Amniotic stem cell (primary cell): ENCODE data around the gene HOXC9.
A peak's percentile ranks its signal among the peaks of the same experiment; 100 is the strongest.

ENCODE experiments used
- DNase-seq: peaks from one replicate; lab custom pipeline; 2025; lab: John Stamatoyannopoulos, UW

The HOXC9 gene

DNA sequence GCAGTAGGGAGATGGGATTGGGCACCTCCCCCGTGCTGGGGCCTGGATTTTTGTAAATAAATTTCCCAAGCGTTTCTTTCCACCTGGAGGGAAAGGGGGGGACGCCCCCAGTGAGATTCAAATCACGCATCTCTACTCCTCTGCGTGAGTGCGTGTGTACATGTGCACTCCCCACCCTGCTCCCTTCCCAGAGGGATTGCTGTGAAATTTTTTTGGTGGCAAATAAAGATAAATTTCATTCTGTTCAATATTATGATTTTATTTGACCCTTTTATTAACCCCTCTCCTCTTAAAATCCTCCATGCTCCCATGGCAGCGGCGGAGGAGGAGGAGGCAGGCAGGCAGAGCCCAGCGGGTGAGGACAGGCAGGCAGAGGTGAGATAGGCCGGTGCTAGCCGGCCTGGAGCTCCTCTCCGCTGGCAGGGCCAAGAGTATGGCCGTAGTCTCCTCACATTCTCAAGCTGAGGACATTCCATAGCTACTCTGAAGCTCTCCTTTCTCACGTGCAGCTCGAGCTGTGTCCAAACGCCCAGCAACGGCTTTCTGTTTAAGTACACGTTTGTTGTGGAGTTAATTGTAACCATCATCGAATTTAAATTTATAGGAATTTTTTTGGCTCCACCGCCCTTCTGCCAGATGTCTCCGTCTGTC is 23.7 kb upstream of the HOXC9 start:
- DNase-seq: no peak

- DNase-seq: no peak
Observed at GRCh38 chr12:53976823-53977595, 23.0 kb upstream of the HOXC9 start.

- DNase-seq: no peak
Observed at GRCh38 chr12:53977596-53978445, 22.1 kb upstream of the HOXC9 start.

DNA sequence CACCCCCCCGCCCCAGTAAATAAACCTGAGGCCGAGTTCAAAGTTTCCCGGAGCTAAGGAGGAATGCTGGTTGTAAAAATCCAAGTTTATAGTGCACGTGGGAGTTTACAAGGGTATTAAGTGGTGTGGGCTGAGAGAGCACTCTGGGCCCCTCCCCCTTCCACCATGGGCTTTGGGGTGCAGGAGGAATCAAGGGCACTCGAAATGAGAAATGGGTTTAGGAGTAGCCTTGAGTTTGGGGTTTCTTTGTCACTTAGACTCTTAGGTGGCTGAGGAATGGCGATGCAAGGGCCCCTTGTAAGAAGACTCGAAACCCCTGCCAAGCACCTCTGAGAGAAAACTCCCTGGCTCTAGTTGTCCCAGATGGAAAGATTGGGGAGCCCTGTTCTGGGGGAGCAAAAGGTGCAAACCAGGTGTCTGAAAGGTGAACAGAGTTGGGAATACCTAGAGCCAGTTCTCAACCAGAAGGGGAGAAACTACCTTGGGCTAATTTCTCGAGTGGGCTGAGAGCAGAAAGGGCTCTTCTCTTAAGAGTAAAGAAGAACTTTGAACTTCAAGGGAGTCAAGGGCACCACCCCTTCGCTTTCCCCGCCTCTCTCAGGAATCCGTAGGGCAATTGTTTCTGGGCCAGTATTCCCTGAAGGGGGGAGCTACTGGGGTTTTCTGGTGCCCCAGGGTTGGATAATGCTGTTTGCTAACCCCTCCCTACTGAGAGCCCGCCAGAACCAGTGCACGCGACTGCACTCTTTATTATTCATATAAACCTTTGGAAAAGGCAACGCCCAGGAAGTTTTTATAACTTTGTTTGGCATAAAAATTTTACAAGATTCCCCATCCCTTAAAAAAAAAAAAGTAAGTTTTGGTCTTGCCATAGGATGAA is 21.2 kb upstream of the HOXC9 start:
- no peak for DNase-seq

DNA sequence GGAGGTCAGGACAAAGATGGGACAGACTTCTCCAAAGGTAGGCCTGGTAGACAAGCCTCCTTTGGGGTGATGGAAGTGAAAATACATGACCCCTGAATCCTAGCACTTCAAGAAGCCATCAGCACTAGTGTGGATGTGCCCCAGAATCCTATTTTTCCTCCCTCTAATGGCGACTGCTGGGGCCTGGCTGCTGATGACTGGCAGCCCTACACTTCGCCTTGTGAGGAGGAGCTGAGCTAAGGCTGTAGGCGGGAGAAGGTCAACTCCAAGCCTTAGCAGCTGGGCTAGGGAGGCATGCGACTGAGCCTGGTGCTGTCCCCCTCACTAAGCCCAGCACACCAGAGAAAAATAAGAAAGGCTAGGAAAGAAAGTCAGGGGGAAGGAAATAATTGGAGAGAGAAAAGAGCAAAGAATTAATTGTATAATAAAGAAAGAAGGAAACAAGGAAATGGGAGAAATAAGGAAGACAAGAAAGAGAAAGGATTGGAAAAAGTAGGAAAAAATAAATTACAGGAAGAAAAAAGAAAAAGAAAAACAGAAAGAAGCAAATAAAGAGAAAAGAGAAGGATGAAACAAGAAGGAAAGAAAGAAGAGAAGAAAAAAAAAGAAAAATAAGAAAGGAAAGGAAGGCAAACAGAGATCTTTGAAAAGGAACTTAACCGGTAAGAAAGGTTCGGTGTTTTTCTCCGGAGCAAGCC is 19.7 kb upstream of the HOXC9 start:
- no peak for DNase-seq

DNA sequence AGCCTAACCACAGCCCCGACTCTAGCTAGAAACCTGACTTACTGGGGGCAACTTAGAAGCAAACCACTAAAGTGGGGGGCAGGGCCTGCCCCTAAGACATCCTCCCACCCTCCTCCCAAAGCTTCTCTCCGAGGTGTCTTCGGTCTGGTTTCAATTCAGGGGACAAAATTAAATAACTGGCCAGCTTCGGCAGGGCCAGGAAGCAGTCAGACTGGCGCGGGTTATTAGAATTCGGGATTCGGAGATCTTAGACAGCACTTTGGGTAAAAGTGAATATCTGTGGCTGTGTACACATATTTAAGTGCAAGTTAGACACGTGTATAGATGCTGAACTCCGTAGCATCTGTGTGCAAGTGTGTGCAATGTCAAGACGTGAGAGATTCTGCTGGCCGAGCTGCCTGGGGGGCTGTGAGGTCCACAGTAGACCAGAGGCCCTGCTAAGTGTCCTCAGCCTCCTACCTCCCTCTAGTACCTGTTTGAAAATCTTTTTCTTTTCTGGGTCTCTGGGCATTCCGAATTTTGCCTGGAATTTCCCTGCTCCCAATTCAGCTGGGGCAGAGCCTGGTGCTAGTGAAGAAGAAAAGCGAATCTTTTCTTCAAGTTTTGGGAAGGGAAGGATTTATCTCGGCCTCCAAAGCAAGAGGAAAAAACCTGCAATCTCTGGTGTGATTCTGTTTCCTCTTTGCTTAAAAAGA is 19.0 kb upstream of the HOXC9 start:
- DNase-seq: no peak

DNA sequence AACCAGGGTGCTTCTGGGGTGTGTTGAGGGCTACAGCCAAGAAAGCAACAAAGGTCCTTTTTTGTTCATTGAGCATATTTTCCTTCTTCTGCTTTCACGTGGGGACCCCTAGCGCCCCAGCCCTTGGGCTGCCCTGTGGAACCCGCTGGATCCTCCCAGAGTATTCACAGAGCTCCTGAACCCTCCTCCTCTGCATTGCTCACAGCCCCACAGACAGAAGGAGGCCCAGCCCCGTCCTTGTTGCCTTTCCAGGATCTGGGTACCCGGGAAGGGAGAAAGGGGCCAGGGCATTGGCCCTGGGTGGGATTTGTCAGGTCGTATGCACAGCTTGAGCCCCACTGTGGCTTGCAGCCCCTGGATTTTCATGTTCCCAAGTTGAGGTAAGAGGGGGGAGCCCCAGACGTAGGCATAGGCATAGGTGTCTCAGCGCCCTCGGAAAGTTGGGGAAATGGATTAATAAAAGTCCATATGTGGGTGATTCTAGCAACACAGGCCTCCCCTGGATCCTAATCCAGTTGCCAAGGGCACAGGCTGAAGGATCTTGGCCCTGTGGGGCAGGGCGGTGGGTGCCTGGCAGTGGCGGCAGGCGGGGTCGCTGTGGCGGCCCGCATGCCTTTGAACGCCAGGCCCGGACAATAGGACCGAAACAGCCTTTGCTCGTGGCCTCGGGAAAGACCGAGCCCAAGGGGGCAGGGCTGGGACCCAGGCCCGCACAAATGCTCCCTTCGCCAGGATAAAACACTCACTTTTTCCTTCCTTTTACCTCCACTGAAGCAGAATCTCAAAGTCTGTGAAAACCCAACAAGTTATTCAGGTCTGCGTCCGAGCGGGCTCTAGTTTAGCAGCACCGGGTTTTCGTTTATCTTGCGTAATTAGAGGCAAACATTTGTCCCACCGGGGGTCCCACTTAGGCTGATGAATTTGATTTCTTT is 18.1 kb upstream of the HOXC9 start:
- DNase-seq: no peak

- DNase-seq: no peak
Observed at GRCh38 chr12:53982648-53983567, 17.1 kb upstream of the HOXC9 start.

GRCh38 chr12:53983568-53983949 is 16.4 kb upstream of the HOXC9 start:
- no peak for DNase-seq

- DNase-seq: no peak
Observed at GRCh38 chr12:53983950-53984572, 15.9 kb upstream of the HOXC9 start.

DNA sequence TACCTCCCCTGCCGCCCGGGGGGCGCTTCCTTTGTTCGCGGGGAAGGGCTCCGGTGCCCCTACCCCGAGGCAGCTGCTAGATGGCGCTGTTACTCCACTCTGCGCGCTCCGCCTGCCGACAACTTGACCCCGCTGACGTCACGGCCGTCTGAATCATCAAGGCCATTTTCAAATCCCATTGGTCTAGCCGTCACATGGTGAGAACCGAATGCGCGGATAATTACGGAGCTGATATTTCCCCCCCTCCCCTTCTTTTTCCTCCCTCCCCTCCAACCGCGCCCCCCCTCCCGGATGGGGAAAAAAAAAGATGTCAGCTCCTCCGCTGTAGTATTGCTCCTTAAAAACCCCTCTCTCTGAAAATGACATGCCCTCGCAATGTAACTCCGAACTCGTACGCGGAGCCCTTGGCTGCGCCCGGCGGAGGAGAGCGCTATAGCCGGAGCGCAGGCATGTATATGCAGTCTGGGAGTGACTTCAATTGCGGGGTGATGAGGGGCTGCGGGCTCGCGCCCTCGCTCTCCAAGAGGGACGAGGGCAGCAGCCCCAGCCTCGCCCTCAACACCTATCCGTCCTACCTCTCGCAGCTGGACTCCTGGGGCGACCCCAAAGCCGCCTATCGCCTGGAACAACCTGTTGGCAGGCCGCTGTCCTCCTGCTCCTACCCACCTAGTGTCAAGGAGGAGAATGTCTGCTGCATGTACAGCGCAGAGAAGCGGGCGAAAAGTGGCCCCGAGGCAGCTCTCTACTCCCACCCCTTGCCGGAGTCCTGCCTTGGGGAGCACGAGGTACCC is 14.9 kb upstream of the HOXC9 start, which contains the start of gene HOXC10:
Gene HOXC10, plus strand, starts transcription at position 246 of the 791 bp plus-strand sequence. Its CDS starts 114 bp downstream, at position 360.
- DNase-seq: peak; percentile 2

DNA sequence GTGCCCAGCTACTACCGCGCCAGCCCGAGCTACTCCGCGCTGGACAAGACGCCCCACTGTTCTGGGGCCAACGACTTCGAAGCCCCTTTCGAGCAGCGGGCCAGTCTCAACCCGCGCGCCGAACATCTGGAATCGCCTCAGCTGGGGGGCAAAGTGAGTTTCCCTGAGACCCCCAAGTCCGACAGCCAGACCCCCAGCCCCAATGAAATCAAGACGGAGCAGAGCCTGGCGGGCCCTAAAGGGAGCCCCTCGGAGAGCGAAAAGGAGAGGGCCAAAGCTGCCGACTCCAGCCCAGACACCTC is 14.3 kb upstream of the HOXC9 start:
- no peak for DNase-seq

- no peak for DNase-seq
Observed at GRCh38 chr12:53985994-53986685, 13.8 kb upstream of the HOXC9 start.

DNA sequence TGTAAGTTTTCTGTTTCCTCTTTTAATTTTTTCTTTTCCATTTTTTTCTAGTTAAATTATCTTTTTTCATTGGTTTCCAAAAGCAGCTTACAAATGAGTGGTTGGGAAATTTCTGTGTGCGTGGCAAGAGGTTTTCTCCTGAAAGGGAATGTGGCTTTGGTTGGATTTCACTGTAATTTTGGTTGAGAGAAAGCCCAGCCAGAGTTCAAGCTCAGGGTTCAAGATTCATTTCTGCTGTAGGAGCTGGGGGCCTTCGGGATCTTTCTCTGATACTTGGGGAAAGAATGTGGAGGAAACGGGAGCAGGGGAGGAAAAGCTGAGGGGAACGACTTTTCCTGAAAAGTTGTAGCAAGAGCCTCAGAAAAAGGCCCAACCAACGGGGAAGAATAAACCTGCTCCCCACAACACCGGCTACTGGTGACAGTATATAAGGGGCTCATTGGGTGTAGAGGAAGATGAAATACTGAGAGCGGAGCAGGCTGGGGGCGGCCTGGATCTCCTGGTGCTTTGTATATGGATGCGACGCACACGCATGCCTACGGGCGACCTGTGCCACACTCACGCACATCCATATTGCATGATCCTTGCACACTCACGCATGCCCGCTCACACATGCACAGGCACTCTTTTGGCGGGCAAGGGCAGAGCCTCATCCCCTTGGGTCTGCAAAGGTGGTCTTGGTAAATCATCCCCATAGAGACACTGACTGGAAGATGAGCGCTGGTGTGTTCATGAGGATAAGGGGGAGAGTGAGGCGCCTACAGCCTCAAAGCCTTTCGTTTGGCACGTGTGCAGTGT is 13.1 kb upstream of the HOXC9 start:
- DNase-seq: no peak

DNA sequence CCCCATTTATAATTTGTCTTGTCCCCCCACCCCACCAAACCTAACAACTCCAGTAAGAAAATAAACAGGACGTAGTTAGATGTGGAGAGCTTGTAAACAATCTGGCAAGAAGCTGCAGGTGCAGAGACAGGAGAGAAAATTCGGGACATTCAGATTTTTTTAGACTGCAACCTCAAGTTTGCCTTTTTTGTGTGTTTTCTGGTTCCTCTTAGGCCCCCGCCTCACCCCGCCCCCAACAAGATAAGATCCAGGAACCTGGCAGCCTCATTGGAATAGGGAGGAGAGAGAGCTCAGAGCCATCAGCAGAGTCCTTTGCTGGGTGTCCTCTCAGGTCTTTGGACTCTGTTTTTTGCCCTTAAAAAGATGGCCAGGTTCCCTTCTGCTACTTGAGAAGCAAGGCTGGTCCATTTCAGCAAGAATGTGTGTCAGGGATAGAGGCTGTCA is 12.2 kb upstream of the HOXC9 start:
- no peak for DNase-seq
